Measurements from ENCODE around the gene WDR82. TPM values are rescaled to one million over a fixed set of nuclear protein-coding genes. Genes with fewer than 3 reads are reported as not detected.

WDR82 gene
- total and polyA plus RNA-seq, 9 of the 15 experiments (the other 6 are each of a cell fraction or from before 2014, with no cell fraction given): 6.4 to 62.9 (median 37.1) TPM

DNA sequence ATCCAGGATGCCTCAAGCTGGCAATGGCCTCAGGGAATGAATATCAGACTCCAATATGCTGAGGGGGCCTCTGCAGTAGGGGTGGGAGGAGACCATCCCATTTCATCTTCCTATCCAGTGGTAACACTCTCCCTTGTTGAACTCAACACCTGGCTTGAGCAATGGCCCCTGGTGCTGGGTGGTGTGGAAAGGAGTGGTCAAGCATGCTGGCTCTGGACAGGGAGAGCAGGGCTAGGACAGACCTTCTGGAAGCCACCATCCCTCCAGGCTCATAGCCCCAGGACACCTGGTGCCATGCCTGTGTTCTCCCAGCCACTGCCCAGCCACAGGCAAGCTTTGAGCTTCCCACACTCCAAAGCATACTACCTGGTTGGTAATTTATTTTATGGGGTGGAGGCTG is 47.2 kb upstream of the WDR82 start:
- POLR2A ChIA-PET: no interaction called here
- FAIRE-seq: no peak
- no peak for ATAC-seq

More for the DNA sequence above, 47.2 kb upstream of the WDR82 start:
- no peak overlapping the region; a peak in 1 of 4 replicates for H3K9ac ChIP-seq (ENCODE audit: insufficient read depth in 1 of 2, low read depth in 2 of 2, low read length in 2 of 2)
- CTCF ChIA-PET (ENCODE audit: low intra/inter-chr PET ratio): no interaction called here
- no peaks in the 10 kb centered on the region for H3K36me3 ChIP-seq (ENCODE audit: control insufficient read depth, insufficient read depth, low read length)
- no peak overlapping the region for H3K4me2 ChIP-seq (ENCODE audit: insufficient read depth, low read length)
- no peak overlapping the region for H3K27ac ChIP-seq (ENCODE audit: extremely low read depth, low read depth, low read length)
- peaks cover 6 to 18% of the 10 kb centered on the region in 2 experiments for H3K4me1 ChIP-seq (replicated peaks in 1 of 2; ENCODE audit: control insufficient read depth in 2 of 2, insufficient read depth in 2 of 2, low read length in 2 of 2)
- BruUV-seq (replicated peaks): no TSS peak
- H2AFZ ChIP-seq (ENCODE audit: low read depth, low read length): no peak overlapping the region
- H3K9me3 ChIP-seq (replicated peaks; ENCODE audit: control insufficient read depth, insufficient read depth, low read depth, low read length): no peaks in the 10 kb centered on the region
- DNase-seq (ENCODE audit: extremely low read depth in 1 of 4, low spot score in 3 of 4): no peak
- no peak for TF ChIP-seq NFE2 (IDR thresholded peaks at IDR 0.05; ENCODE audit: low read depth)
- TF ChIP-seq STAT5B (CRISPR knock-in tag; IDR thresholded peaks at IDR 0.05): no peak
- no peak for TF ChIP-seq CSDE1 (IDR thresholded peaks at IDR 0.05)
- TF ChIP-seq, protein P1, sequence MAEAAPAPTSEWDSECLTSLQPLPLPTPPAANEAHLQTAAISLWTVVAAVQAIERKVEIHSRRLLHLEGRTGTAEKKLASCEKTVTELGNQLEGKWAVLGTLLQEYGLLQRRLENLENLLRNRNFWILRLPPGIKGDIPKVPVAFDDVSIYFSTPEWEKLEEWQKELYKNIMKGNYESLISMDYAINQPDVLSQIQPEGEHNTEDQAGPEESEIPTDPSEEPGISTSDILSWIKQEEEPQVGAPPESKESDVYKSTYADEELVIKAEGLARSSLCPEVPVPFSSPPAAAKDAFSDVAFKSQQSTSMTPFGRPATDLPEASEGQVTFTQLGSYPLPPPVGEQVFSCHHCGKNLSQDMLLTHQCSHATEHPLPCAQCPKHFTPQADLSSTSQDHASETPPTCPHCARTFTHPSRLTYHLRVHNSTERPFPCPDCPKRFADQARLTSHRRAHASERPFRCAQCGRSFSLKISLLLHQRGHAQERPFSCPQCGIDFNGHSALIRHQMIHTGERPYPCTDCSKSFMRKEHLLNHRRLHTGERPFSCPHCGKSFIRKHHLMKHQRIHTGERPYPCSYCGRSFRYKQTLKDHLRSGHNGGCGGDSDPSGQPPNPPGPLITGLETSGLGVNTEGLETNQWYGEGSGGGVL (CRISPR knock-in tag; IDR thresholded peaks at IDR 0.05): no peak
- no peak for TF ChIP-seq ARHGAP35 (IDR thresholded peaks at IDR 0.05; ENCODE audit: partially characterized antibody)
- TF ChIP-seq CEBPG (CRISPR knock-in tag; IDR thresholded peaks at IDR 0.05): no peak
- TF ChIP-seq CEBPG (tag; conservative IDR thresholded peaks at IDR 0.05 in 1 of 2, IDR thresholded peaks at IDR 0.05 in 1 of 2): no peak
- TF ChIP-seq, protein P2, sequence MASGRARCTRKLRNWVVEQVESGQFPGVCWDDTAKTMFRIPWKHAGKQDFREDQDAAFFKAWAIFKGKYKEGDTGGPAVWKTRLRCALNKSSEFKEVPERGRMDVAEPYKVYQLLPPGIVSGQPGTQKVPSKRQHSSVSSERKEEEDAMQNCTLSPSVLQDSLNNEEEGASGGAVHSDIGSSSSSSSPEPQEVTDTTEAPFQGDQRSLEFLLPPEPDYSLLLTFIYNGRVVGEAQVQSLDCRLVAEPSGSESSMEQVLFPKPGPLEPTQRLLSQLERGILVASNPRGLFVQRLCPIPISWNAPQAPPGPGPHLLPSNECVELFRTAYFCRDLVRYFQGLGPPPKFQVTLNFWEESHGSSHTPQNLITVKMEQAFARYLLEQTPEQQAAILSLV (tag; IDR thresholded peaks at IDR 0.05): no peak
- TF ChIP-seq ERF (CRISPR knock-in tag; IDR thresholded peaks at IDR 0.05): no peak
- TF ChIP-seq TEAD4 (IDR thresholded peaks at IDR 0.05; ENCODE audit: low read length): no peak
- no peak for TF ChIP-seq TEAD4 (CRISPR knock-in tag; IDR thresholded peaks at IDR 0.05; ENCODE audit: borderline replicate concordance)
- TF ChIP-seq, protein P3, sequence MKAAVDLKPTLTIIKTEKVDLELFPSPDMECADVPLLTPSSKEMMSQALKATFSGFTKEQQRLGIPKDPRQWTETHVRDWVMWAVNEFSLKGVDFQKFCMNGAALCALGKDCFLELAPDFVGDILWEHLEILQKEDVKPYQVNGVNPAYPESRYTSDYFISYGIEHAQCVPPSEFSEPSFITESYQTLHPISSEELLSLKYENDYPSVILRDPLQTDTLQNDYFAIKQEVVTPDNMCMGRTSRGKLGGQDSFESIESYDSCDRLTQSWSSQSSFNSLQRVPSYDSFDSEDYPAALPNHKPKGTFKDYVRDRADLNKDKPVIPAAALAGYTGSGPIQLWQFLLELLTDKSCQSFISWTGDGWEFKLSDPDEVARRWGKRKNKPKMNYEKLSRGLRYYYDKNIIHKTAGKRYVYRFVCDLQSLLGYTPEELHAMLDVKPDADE (conservative IDR thresholded peaks at IDR 0.05; ENCODE audit: control insufficient read depth, low read depth, low read length): no peak
- TF ChIP-seq NR3C1 (CRISPR knock-in tag; IDR thresholded peaks at IDR 0.05): no peak
- no peak for TF ChIP-seq POLR2A (conservative IDR thresholded peaks at IDR 0.05)
- TF ChIP-seq, protein P4, sequence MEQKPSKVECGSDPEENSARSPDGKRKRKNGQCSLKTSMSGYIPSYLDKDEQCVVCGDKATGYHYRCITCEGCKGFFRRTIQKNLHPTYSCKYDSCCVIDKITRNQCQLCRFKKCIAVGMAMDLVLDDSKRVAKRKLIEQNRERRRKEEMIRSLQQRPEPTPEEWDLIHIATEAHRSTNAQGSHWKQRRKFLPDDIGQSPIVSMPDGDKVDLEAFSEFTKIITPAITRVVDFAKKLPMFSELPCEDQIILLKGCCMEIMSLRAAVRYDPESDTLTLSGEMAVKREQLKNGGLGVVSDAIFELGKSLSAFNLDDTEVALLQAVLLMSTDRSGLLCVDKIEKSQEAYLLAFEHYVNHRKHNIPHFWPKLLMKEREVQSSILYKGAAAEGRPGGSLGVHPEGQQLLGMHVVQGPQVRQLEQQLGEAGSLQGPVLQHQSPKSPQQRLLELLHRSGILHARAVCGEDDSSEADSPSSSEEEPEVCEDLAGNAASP (IDR thresholded peaks at IDR 0.05): no peak
- no peak for TF ChIP-seq RBM14 (IDR thresholded peaks at IDR 0.05; ENCODE audit: borderline replicate concordance, insufficient read depth, low read depth, low read length)
- H3K79me2 ChIP-seq (ENCODE audit: control insufficient read depth, insufficient read depth, low read length): no peaks in the 10 kb centered on the region
- H3K27me3 ChIP-seq (ENCODE audit: control insufficient read depth in 2 of 2, insufficient read depth in 2 of 2, low read length in 2 of 2): no peaks in the 10 kb centered on the region; a peak in 1 of 5 replicates
- intact Hi-C loops (cut with micrococcal nuclease): no loop called here
- H3K4me3 ChIP-seq: no peak overlapping the region
- in situ Hi-C loops (cut with MboI): no loop called here
- no peaks in the 10 kb centered on the region for H4K20me1 ChIP-seq (replicated peaks; ENCODE audit: control insufficient read depth, insufficient read depth, low read length)
- H3K9me1 ChIP-seq (ENCODE audit: control insufficient read depth, insufficient read depth, low read length): no peaks in the 10 kb centered on the region
